Measurements from ENCODE around the gene MGAT5. TPM values are rescaled to one million over a fixed set of nuclear protein-coding genes. Genes with fewer than 3 reads are reported as not detected.
A peak's percentile ranks its signal among the peaks of the same experiment; 100 is the strongest.

The MGAT5 gene
- total RNA-seq, 1 experiment from 2014 or later, result 34.0 TPM

- intact Hi-C loops (cut with micrococcal nuclease), result loop anchor here (1.0 to 5.0 kb wide), 3 partner anchors 127 to 359 kb away; no protein-coding TSS in a partner anchor
- H3K9me3 ChIP-seq (ENCODE audit: control insufficient read depth in 1 of 2, insufficient read depth in 1 of 2, low read depth in 1 of 2, low read length in 2 of 2), result no peaks in the 10 kb centered on the region
- ATAC-seq (peak; percentile 81), DNase-seq (ENCODE audit: low read depth, low spot score) (peak; percentile 35)
- no peaks in the 10 kb centered on the region for H3K9me2 ChIP-seq (ENCODE audit: insufficient read depth)
- no peaks in the 10 kb centered on the region for H4K20me1 ChIP-seq (ENCODE audit: insufficient read depth)
- RAD21 ChIA-PET (ENCODE audit: low non-redundant PET in 1 of 2, low total read pairs in 2 of 2, uncharacterized antibody in 2 of 2, unreplicated experiment in 2 of 2), result interaction anchor here (1.1 kb wide), 2 partner anchors 127 to 359 kb away, joined by 3 to 6 read pairs; no protein-coding TSS in a partner anchor
- no peaks in the 10 kb centered on the region for H3K4me1 ChIP-seq (ENCODE audit: control insufficient read depth in 1 of 2, insufficient read depth in 2 of 2, low read length in 2 of 2)
- POLR2A ChIA-PET, result no interaction called here
- no peak overlapping the region for H3K4me2 ChIP-seq (ENCODE audit: low read length)
- TF ChIP-seq ATF3 (IDR thresholded peaks at IDR 0.05), result no peak
- no peak for TF ChIP-seq TCF7L2 (IDR thresholded peaks at IDR 0.05; ENCODE audit: borderline replicate concordance, extremely low read depth, insufficient read depth, insufficient read length)
- TF ChIP-seq POLR2AphosphoS5 (IDR thresholded peaks at IDR 0.05; ENCODE audit: low read depth, low read length), result no peak
- TF ChIP-seq CTCF (IDR thresholded peaks at IDR 0.05 in 2 of 3, conservative IDR thresholded peaks at IDR 0.05 in 1 of 3; ENCODE audit: borderline replicate concordance in 1 of 3, insufficient read depth in 1 of 3, low read depth in 2 of 3, low read length in 2 of 3), result peak; percentile 62 to 87 (median 83)
- peak; percentile 71 for TF ChIP-seq RAD21 (IDR thresholded peaks at IDR 0.05; ENCODE audit: low read depth)
- TF ChIP-seq MAX (IDR thresholded peaks at IDR 0.05), result no peak
- no peak for TF ChIP-seq ZFX (IDR thresholded peaks at IDR 0.05)
- no peak for TF ChIP-seq EGR1 (IDR thresholded peaks at IDR 0.05; ENCODE audit: low read depth)
- TF ChIP-seq ZNF274 (IDR thresholded peaks at IDR 0.05; ENCODE audit: low read depth, low read length), result no peak
- no peak for TF ChIP-seq CEBPB (IDR thresholded peaks at IDR 0.05; ENCODE audit: low read depth)
- no peak overlapping the region for H2AFZ ChIP-seq (ENCODE audit: low read depth, low read length, poor library complexity, severe bottlenecking)
- no TSS peak for BruUV-seq (replicated peaks)
- no peaks in the 10 kb centered on the region for H3K36me3 ChIP-seq (ENCODE audit: control insufficient read depth in 1 of 2, insufficient read depth in 2 of 2, low read length in 2 of 2)
- no peak overlapping the region for H3K4me3 ChIP-seq (replicated peaks in 1 of 2; ENCODE audit: low read depth in 1 of 2, low read length in 2 of 2)
- no peak overlapping the region for H3K27ac ChIP-seq (ENCODE audit: low read depth, low read length)
- H3K9ac ChIP-seq (ENCODE audit: low read length), result no peak overlapping the region
- CTCF ChIA-PET, result interaction anchor here (1.0 to 2.6 kb wide), 8 partner anchors 9 to 359 kb away, joined by 3 to 27 read pairs (median 4); partner anchors contain the start of gene MGAT5
- H3K79me2 ChIP-seq (ENCODE audit: insufficient read depth, low read length), result no peaks in the 10 kb centered on the region; the same call in 1 of the 2 replicates
- H3K27me3 ChIP-seq (ENCODE audit: insufficient read depth, low read length), result no peaks in the 10 kb centered on the region
These were observed 8.4 kb upstream of the MGAT5 start for GRCh38 chr2:134245340-134245984.

Data from HCT116 (cell line).